Neuronal stem cell (in vitro differentiated cells): ENCODE measurements around the gene TECPR2.
"Not testable (repeated sequence)": the region's sequence is repeated elsewhere in the genome, so short reads cannot be mapped to it uniquely, and the experiment has no call there.

Experiments used
- DNase-seq: peaks from one replicate; pipeline ENCODE4 v3.0.0-alpha.2; 2013; ENCODE audit warnings: low spot score
- H2AFZ ChIP-seq: one replicate; pipeline ENCODE4 v1.6.1; 2013; ENCODE audit warnings: mild to moderate bottlenecking, low read length, inconsistent platforms
- H2AK5ac ChIP-seq: 2 replicates; pipeline ENCODE4 v1.6.1; 2013; ENCODE audit warnings: low read depth, mild to moderate bottlenecking, inconsistent platforms, low read length, moderate library complexity, mixed read lengths
- H2BK120ac ChIP-seq: 2 replicates; pipeline ENCODE4 v1.6.1; 2013; ENCODE audit warnings: low read depth, mild to moderate bottlenecking, inconsistent platforms, low read length, moderate library complexity, mixed read lengths
- H2BK12ac ChIP-seq: one replicate; pipeline ENCODE4 v1.6.1; 2013; ENCODE audit warnings: low read length, inconsistent platforms
- H2BK15ac ChIP-seq: 2 replicates; pipeline ENCODE4 v1.6.1; 2013; ENCODE audit warnings: mild to moderate bottlenecking, low read length, inconsistent platforms, mixed read lengths
- H2BK5ac ChIP-seq: one replicate; pipeline ENCODE4 v1.6.1; 2013; ENCODE audit warnings: inconsistent platforms, mild to moderate bottlenecking, low read length, moderate library complexity
- H3K14ac ChIP-seq: one replicate; pipeline ENCODE4 v1.6.1; 2013; ENCODE audit warnings: low read length, inconsistent platforms
- H3K18ac ChIP-seq: 2 replicates; pipeline ENCODE4 v1.6.1; 2013; ENCODE audit warnings: low read length, inconsistent platforms
- H3K23ac ChIP-seq: 2 replicates; pipeline ENCODE4 v1.6.1; 2013; ENCODE audit warnings: low read depth, mild to moderate bottlenecking, mixed read lengths, low read length, inconsistent platforms; ENCODE audit not compliant: poor library complexity
- H3K27ac ChIP-seq: replicated peaks from 3 replicates; pipeline ENCODE4 v1.5.1; 2013; ENCODE audit warnings: low read length, inconsistent platforms
- H3K27me3 ChIP-seq, 3 experiments: 2 replicates each; pipeline ENCODE4 v1.6.1; 2013; ENCODE audit warnings: low read length in 3 of 3, mild to moderate bottlenecking in 2 of 3, inconsistent platforms in 1 of 3, low read depth in 1 of 3, mixed read lengths in 1 of 3, moderate library complexity in 1 of 3; ENCODE audit not compliant: control insufficient read depth in 3 of 3, insufficient read depth in 3 of 3
- H3K36me3 ChIP-seq, 2 donors: replicated peaks in 1 of 2; 2 replicates each; pipeline ENCODE4 v1.6.1; 2013; ENCODE audit warnings: low read length in 2 of 2; ENCODE audit not compliant: control insufficient read depth in 2 of 2, insufficient read depth in 2 of 2
- H3K4ac ChIP-seq: 2 replicates; pipeline ENCODE4 v1.6.1; 2013; ENCODE audit warnings: inconsistent platforms, mild to moderate bottlenecking, low read length, moderate library complexity
- H3K4me1 ChIP-seq, 2 donors: 1 replicate in 1 of 2; 2 replicates in 1 of 2; pipeline ENCODE4 v1.6.1; 2013; ENCODE audit warnings: low read length in 2 of 2, low read depth in 1 of 2; ENCODE audit not compliant: control insufficient read depth in 2 of 2, insufficient read depth in 1 of 2
- H3K4me2 ChIP-seq: one replicate; pipeline ENCODE4 v1.6.1; 2013; ENCODE audit warnings: mild to moderate bottlenecking, low read length, inconsistent platforms; ENCODE audit not compliant: insufficient read depth, poor library complexity, severe bottlenecking
- H3K4me3 ChIP-seq, 2 donors: 2 replicates each; pipeline ENCODE4 v1.5.1; 2013; ENCODE audit warnings: low read length in 2 of 2, mild to moderate bottlenecking in 2 of 2, inconsistent platforms in 1 of 2, moderate library complexity in 1 of 2
- H3K79me1 ChIP-seq: one replicate; pipeline ENCODE4 v1.6.1; 2013; ENCODE audit warnings: low read depth, mild to moderate bottlenecking, inconsistent platforms, low read length, moderate library complexity
- H3K9ac ChIP-seq: one replicate; pipeline ENCODE4 v1.6.1; 2013; ENCODE audit warnings: mild to moderate bottlenecking, low read depth, low read length, inconsistent platforms; ENCODE audit not compliant: poor library complexity
- H3K9me3 ChIP-seq, 2 donors: replicated peaks in 1 of 2; 2 replicates each; pipeline versions ENCODE3 to v1.6.1; 2013; ENCODE audit warnings: low read length in 2 of 2, mild to moderate bottlenecking in 2 of 2, inconsistent platforms in 1 of 2, low read depth in 1 of 2, mixed read lengths in 1 of 2, moderate library complexity in 1 of 2; ENCODE audit not compliant: control insufficient read depth in 2 of 2, insufficient read depth in 1 of 2
- H4K8ac ChIP-seq: one replicate; pipeline ENCODE4 v1.6.1; 2013; ENCODE audit warnings: low read depth, mild to moderate bottlenecking, inconsistent platforms, low read length, moderate library complexity
- H4K91ac ChIP-seq: one replicate; pipeline ENCODE4 v1.6.1; 2013; ENCODE audit warnings: low read length, low read depth, mild to moderate bottlenecking, inconsistent platforms; ENCODE audit not compliant: poor library complexity
- WGBS, 2 donors: extraction: QIAGEN DNeasy Blood & Tissue Kit; methylation state at CpG; one replicate each; pipeline ENCODE4 v1.1.7; 2013; ENCODE audit warnings: missing lambda C conversion rate in 2 of 2, mixed read lengths in 1 of 2; ENCODE audit not compliant: insufficient read length in 2 of 2, insufficient replicate concordance in 1 of 2; ENCODE audit errors: extremely low coverage in 2 of 2; 5-methylcytosine and 5-hydroxymethylcytosine counted together

TECPR2 gene

DNA sequence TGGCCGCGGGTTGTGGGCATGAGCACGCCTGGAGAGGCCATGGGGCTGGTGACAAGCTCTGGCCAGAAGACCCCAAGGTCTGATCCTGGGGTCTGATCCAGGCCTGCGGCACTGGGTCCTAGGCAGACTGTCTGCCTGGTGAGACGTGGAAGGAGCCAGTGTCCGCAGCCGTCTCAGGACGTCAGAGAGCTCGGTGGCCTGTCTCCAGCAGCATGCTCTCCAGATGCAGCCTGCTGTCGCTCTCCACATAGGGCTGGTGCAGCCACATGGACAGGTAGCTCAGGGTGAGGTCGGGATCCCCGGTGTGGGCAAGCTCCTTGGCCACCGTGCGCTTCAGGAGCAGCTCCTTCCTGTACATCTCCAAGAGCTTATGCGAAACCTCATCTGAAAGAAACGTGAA lies 14.4 kb upstream of the TECPR2 start:
- Histone ChIP-seq H4K91ac (no peak overlapping the region), H2BK5ac (no peak overlapping the region), H3K36me3 (peaks cover 14 to 79% of the 10 kb centered on the region in 2 donors), H3K23ac (no peak overlapping the region), H3K9ac (no peak overlapping the region), H3K4me3 (peak overlapping the region in 1 of 2 donors; percentile 40), H3K14ac (no peak overlapping the region), H3K79me1 (no peaks in the 10 kb centered on the region), H2BK15ac (no peak overlapping the region), H3K9me3 (no peaks in the 10 kb centered on the region), H2BK120ac (no peak overlapping the region), H3K4ac (no peak overlapping the region), H3K18ac (no peak overlapping the region), H3K27me3 (no peaks in the 10 kb centered on the region), H2AK5ac (no peak overlapping the region), H3K4me2 (no peak overlapping the region), H2AFZ (no peak overlapping the region), H3K27ac (no peak overlapping the region), H3K4me1 (no peaks in the 10 kb centered on the region), H2BK12ac (no peak overlapping the region), H4K8ac (no peak overlapping the region)
- WGBS, 2 donors = no CpG with 5 or more reads among the region's 16 CpGs
- no peak for DNase-seq

DNA sequence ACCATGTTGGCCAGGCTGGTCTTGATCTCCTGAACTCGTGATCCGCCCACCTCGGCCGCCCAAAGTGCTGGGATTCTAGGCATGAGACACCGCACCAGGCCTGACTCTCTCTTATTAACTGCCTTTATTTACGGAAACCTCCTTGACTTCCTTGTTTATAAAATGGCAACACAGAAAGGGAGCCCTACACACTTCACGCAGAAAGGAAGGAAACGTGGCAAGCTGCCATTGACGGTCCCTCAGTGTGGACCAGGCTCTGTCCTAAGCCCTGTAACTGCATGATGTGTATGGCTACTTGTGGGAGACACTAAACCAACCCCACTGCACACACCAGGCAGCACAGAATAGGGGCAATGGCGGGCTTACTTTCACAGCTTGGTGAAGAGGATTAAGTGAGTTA lies 11.7 kb upstream of the TECPR2 start:
- Histone ChIP-seq H2BK15ac (no peak overlapping the region), H4K91ac (no peak overlapping the region), H3K9ac (peak overlapping the region; percentile 70), H3K27me3 (no peaks in the 10 kb centered on the region), H2BK5ac (no peak overlapping the region), H3K4me2 (no peak overlapping the region), H4K8ac (no peak overlapping the region), H2AK5ac (no peak overlapping the region), H2BK120ac (no peak overlapping the region), H3K23ac (no peak overlapping the region), H3K27ac (no peak overlapping the region), H3K4me3 (peak overlapping the region in 1 of 2 donors; percentile 6), H2BK12ac (no peak overlapping the region), H2AFZ (no peak overlapping the region), H3K79me1 (no peaks in the 10 kb centered on the region), H3K14ac (no peak overlapping the region), H3K9me3 (no peaks in the 10 kb centered on the region), H3K18ac (no peak overlapping the region), H3K36me3 (peaks cover 9 to 82% of the 10 kb centered on the region in 2 donors), H3K4ac (no peak overlapping the region), H3K4me1 (no peaks in the 10 kb centered on the region)
- WGBS, 2 donors = no CpG with 5 or more reads among the region's 10 CpGs
- DNase-seq = no peak

DNA sequence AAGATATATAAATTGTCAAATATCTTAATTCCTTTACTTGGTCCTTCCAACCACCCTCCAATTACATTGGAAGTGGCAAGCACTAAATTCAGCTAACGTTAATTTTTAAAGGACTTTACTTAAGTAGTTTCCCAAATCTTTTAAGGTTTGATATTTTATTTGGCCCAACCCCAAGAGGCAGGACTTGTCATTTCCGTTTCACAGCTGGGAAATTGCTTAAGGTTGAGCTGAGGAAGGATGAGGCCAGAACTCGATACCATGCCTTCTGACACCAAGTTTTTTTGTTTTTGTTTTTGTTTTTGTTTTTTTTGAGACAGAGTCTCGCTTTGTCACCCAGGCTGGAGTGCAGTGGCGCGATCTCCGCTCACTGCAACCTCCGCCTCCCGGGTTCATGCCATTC lies 11.1 kb upstream of the TECPR2 start:
- not testable (repeated sequence) for H3K4ac ChIP-seq, H3K27me3 ChIP-seq, H3K4me2 ChIP-seq, H3K79me1 ChIP-seq, DNase-seq, H2BK15ac ChIP-seq, H3K23ac ChIP-seq, H3K27ac ChIP-seq, H3K9ac ChIP-seq, H2BK5ac ChIP-seq, H4K91ac ChIP-seq, H3K9me3 ChIP-seq, H3K4me3 ChIP-seq, H3K4me1 ChIP-seq, H3K14ac ChIP-seq, H4K8ac ChIP-seq, H2BK120ac ChIP-seq, H2AFZ ChIP-seq, H2AK5ac ChIP-seq, H2BK12ac ChIP-seq, H3K18ac ChIP-seq
- H3K36me3 ChIP-seq = peaks cover 9 to 83% of the 10 kb centered on the region in 2 donors
- no CpG with 5 or more reads among the region's 9 CpGs for WGBS, 2 donors

DNA sequence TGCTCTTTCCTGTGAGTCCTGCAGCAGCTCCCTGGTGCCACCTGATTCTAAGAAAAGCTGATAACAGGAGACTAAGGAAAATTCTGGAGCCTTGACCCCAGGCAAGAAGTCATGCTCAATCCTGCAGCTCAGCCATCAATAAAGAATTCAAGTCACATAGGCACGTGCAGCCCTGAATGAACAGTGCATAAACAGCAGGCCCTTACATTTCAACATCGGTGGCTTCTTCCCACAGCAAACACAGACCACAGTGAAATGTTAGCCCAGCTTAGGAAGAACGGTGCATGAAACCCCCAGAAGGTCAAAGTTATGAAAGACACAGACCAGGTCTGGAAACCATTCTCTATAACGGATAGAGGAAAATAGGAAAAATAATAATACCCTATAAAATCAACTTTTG lies 10.5 kb upstream of the TECPR2 start:
- Histone ChIP-seq H3K27ac (no peak overlapping the region), H3K18ac (no peak overlapping the region), H2BK120ac (no peak overlapping the region), H2BK15ac (no peak overlapping the region), H3K4me1 (no peaks in the 10 kb centered on the region), H4K91ac (no peak overlapping the region), H3K4me3 (no peak overlapping the region), H3K36me3 (peaks cover 9 to 82% of the 10 kb centered on the region in 2 donors), H3K23ac (no peak overlapping the region), H2BK12ac (no peak overlapping the region), H3K9me3 (no peaks in the 10 kb centered on the region), H3K14ac (no peak overlapping the region), H3K79me1 (no peaks in the 10 kb centered on the region), H2AFZ (no peak overlapping the region), H4K8ac (no peak overlapping the region), H3K4me2 (no peak overlapping the region), H3K9ac (no peak overlapping the region), H2AK5ac (no peak overlapping the region), H3K4ac (no peak overlapping the region), H3K27me3 (no peaks in the 10 kb centered on the region), H2BK5ac (no peak overlapping the region)
- WGBS, 2 donors = no CpG with 5 or more reads among the region's 4 CpGs
- DNase-seq = no peak
